HG03060 (cell line): ENCODE data around the gene MYD88.
A peak's percentile ranks its signal among the peaks of the same experiment; 100 is the strongest.
"Not testable (repeated sequence)": the region's sequence is repeated elsewhere in the genome, so short reads cannot be mapped to it uniquely, and the experiment has no call there.

ENCODE experiments used
- ATAC-seq: cut with Tn5 transposase; IDR thresholded peaks from one replicate; pipeline ENCODE4 v1.9.1; 2021; ENCODE audit warnings: low read depth, moderate number of reproducible peaks; ENCODE audit not compliant: unreplicated experiment

Gene MYD88

DNA sequence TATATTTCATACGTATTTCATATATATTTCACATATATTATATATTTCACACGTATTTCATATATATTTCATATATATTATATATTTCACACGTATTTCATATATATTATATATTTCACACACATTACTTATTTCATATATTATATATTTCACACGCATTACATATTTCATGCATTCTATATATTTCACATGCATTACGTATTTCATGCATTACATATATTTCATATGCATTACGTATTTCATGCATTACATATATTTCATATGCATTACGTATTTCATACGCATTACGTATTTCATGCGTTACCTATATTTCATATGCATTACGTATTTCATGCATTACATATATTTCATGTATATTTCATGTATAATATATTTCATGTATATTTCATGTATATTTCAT lies 22.2 kb downstream of the MYD88 start:
- ATAC-seq: not testable (repeated sequence)

DNA sequence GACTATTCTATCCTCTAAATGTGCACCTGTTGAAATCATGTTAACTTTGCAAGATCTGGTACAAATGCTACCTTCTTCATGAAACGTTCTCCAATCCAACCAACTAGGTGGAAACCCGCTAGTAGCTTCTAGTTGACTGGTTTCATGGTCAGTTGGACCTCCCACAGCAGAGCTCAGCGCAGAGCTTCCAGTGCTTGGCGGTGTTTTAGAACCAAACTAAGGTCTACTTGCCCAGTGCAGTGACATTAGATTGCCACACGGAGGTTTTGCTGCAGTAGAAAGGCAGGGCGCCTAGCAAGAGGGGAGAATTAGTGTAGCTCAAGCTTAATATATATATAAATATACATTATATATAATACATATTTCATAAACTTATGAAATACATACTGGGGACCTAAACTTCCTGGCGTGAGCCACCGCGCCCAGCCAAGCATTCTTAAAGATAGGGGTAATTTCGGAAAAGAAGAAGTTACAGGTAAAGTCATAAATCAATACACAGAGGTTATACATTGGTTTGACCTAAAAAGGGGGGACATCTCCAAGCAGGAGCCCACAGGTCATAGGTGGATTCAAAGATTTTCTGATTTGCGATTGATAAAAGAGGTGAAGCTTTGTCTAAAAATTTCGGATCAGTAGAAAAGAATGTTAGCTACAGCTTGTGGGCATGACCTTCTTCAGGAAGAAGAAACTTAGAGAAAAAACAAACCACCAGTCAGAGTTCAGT lies 24.8 kb downstream of the MYD88 start:
- ATAC-seq: no peak

DNA sequence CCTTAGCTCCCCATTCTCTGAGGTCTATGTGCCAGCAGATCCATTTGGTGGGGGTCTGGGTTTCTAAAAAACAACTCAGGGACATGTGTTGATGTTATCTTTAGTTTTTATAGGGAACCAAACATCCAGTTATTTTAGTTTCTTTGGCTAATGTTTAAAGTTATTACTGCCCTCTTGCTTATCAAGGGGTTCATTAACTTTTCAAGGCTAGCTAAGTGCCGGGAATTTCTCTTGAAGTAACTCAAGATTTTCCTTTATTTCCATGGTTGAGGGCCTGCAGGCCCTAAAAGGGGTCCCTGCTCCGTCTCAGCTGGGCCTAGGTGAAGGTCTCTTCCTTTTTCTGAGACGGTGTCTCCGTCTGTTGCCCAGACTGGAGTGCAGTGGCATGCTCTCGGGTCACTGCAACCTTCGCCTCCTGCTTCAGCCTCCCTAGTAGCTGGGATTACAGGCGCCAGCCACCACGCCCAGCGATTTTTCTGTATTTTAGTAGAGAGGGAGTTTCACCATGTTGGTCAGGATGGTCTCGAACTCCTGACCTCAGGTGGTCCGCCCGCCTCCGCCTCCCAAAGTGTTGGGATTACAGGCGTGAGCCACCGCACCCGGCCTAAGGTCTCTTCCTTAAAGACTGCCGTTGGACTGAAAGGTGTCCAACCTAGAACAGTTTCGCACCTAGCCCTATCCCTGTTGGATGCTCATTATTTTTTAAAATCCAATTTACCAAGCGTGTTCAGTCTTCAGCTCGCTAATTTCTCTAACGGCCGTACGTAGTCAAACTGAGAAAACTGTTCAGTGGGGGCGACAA lies 25.6 kb downstream of the MYD88 start:
- ATAC-seq: no peak

DNA sequence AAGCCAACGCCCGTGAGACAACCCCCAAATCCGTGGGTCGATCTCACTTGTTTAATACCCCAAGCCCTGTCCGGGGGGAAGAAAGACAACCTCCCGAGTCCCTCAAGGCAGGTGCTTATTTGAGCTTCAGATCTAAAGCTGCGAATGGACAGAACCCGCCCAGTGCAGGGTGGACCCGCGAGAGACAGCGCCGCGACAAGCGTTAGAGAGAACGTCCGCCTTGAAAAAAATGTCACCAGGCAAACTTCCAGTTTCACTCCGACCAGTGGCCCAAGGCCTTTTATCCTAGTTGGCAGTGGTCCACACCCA lies 26.1 kb downstream of the MYD88 start:
- ATAC-seq: no peak

DNA sequence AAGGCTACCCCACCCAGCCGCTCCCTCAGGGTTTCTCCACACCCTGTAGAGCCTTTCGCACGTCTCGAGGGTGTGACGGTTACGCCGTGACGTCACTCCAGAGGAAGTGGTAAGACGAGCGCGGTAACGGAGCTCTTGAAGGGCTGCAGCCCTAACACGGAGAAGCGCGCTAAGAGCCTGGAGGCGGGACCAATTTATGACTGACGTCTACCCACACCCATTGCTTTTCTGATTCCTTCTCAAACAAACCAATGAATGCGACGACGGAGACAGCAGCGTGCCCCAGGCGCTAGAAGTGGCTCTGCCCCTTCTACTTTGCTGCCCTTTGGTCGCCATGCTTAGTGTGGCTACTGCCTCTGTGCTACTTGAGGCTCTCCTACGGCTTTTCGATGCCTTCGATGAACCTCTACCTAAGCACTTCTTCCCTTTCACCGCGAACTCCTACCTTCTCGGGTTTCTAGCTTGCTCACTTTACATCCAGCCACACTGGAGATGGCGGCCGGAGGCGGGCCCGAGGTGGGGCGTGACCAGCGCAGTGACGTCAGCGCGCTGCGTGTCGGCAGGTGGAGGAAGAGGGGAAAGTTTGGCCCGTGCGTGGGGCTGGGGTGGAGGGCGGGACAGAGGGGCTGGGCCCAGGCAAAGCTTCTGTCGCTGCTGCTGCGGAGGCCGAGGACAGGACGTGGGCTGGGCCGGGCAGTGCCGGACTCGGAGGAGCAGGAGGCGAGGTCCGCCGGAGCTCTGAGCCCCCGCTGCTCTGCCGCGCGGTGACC lies 26.7 kb downstream of the MYD88 start, which contains the start of gene OXSR1:
Gene OXSR1, plus strand, starts transcription at position 586 of the 770 bp plus-strand sequence. CDS start 340 bp downstream, outside the sequence.
- peak; percentile 93 for ATAC-seq

DNA sequence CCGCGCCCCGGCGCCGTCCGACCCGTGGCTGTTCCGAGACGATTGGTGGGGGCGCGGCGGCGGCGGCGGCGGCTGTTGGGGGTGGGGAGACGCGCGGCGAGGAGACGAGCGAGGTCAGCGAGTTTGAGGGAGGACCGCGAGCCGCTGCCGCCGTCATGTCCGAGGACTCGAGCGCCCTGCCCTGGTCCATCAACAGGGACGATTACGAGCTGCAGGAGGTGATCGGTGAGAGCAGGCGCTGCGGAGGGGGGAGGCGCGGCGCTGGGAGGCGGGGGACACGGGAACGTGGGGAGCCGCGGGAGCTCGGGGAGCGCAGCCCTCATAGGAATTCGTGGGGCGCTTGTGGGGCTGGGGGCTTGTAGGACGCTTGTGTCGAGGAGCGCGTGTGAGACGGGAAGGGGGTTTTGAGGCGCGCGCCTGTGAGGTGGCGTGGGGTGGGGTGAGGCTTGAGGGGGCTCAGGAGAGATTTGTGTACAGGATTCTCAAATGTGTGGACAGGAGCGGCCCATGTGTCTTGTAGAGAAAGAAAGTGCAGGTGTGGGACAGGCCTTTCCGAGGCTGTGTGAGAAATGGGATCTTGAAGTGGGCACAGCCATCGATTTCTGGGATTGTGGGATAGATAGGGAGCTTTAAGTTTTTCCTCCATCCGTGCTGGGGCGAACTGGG lies 27.4 kb downstream of the MYD88 start:
- ATAC-seq: no peak

DNA sequence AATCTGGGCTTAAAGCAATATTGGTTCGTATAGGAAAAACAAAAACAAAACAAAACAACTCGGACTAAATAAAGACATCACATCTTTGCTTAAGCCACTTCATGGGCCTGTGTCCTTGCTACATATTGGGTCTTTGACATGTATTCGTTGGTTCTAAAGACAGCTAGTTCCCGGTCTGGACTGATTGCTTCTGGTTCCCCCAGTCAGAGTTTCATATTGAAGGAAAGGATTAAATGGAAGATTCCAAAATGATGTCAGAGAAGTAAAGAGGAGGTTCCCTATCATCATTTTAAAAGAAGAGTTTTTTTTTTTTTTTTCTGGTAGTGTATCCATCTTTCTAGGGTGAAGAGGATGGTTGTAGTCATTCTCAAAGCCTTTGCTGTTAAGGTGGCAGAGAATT lies 29.1 kb downstream of the MYD88 start:
- ATAC-seq: no peak

DNA sequence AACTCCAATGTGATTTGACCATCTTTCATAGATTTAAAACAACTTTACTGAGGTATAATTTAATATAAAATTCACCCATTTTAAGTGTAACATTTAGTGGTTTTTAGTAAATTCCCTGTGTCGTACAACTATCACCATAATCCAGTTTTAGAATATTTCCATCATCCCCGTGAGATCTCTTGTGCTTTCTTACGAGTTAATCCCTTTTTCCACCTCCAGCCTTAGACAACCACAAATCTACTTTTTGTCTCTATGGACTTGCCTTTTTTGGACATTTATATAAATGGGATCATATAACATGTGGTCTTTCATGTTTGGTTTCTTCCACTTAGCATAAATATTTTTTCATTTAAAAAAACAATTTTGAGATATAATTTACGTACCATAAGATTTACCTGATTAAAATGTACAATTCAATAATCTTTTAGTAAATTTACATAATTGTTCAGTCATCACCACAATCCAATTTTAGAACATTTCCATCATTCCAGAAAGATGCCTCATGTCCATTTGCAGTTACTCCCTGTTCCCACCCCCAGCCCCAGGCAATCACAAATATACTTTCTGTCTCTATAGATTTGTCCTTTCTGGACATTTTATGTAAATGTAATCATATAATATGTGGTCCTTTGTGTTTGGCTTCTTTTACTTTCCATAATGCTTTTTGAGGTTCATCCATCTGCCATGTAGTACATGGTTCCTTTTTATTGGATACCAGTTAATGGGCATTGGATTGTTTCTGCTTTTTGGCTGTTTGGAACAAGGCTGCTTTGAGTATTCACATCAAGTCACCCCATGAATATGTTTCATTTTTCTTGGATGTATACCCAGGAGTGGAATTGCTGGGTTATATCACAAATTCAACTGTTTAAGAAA lies 29.9 kb downstream of the MYD88 start:
- ATAC-seq: no peak

DNA sequence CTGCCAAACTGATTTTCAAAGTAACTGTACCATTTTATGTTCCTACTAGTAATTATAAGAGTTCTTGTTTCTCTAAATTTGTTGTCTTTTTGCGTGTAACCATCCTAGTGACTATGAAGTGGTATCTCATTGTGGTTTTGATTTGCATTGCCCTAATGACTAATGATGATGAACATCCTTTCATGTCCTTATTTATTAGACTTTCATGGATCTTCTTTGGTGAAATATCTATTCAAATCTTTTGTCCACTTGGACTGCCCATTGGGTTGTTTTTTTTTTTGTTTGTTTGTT lies 30.5 kb downstream of the MYD88 start:
- ATAC-seq: no peak

DNA sequence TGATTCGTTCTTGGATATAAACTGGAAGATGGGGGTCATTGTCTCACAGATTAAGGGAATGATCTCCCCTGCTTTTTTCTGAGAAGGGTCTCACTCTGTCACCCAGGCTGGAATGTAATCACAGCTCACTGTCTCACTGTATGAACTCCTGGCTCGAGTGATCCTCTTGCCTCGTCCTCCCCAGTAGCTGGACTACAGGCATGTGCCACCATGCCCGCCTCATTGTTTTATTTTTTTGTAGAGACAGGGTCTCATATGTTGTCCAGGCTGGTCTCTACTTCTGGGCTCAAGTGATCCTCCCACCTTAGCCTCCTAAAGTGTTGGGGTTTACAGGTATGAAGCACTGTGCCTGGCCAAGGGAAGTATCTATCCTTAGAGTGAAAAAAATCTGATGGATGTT lies 32.3 kb downstream of the MYD88 start:
- no peak for ATAC-seq

DNA sequence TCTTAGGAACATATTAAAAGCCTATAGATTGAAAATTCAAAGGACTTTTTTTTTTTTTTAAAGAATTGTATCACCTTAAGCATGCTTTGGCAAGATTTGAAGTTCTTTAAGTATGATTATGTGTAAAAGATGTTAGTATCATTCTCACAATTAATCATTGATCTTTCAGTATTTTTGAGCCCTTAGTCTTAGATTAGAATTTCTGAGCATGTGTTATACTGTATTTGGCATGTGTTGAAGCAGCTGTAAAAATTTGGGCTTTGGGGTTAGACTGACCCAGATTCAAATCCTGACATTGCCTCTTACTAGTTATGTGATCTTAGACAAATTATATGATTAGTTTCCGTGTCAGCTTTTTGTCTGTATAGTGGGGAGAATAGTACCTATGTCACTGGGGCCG lies 33.2 kb downstream of the MYD88 start:
- no peak for ATAC-seq

DNA sequence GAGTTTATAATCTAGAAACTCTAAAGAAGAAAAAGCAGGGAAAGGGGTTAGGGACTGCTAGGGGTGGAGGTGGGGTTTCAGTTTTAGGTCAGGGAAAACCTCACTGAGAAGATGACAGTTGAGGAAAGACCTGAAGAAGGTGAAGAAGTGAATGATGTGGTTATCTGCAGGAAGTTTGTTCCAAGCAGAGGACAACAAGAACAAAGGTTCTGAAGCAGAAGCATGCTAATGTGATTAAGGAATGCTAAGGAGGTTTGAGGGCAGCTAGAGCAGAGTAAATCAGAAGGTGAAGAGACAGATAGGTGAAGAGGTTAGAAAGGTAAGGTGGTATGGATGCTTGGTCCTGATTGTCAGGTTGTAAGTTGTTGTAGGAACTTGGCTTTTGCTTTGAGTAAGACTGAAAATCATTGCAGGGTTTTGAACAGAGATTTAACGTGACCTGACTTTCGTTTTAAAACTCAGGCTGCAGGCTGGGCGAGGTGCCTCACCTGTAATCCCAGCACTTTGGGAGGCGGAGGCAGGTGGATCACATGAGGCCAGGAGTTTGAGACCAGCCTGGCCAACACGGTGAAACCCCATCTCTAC lies 35.5 kb downstream of the MYD88 start:
- no peak for ATAC-seq

DNA sequence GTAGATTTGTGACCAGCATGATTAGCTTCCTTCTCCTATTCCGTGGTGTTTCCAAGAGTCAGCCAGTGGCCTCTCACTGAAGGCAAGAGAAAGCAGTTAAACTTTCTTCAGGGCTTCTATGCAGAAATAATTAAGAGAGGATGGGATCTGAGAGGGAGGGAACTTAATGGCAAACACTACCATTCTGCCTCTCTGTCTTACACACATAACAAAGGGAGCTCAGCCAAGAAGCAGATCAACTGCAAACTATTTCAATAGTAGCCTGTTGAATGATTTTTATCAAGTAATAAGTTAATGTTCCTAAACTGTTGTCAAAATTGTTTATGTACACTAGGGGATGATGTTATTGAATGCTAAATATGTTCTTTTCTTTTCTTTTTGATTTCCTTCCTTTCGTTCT lies 38.7 kb downstream of the MYD88 start:
- ATAC-seq: no peak

DNA sequence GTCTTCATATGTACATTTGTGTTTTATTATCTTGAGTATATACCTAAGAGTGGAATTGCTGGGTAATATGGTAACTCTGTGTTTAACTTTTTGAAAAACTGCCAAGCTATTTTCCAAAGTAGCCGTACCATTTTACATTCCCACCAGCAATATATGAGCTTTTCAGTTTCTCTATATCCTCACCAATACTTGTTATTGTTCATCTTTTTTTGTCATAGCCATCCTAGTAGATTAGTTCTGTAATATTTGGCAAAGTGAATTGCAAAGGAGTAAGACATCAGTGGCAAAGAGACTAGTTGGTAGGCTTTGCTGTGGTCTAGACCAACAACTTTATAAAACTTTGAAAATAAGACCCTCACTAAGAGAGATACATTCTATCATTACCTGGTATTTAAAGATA lies 48.3 kb downstream of the MYD88 start:
- ATAC-seq: no peak

DNA sequence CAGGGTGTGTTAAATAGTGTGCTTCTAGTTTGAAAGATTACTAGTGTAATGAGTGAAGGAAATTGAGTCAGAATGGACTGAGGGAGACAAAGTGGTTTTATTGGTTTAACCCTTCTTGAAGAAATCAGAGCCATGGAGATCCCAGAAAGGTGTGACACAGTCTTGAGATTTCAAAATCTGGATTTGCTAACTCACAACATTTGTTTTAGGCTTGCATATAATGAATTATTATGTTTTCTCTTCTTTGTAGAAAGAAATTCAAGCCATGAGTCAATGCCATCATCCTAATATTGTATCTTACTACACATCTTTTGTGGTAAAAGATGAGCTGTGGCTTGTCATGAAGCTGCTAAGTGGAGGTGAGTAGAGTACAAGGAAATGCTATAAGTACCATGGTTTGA lies 52.0 kb downstream of the MYD88 start:
- no peak for ATAC-seq
